K562 (cell line): ENCODE data around the gene MALSU1. TPM values are rescaled to one million over a fixed set of nuclear protein-coding genes. Genes with fewer than 3 reads are reported as not detected.
A peak's percentile ranks its signal among the peaks of the same experiment; 100 is the strongest.

ENCODE experiments used
- ATAC-seq: fragments of 200-7000 bp; cut with Tn5 transposase; 3 replicates; pipeline ENCODE4 v1.9.1; 2020; ENCODE audit warnings: moderate library complexity
- BruUV-seq: library from RNA; stranded (reverse); fragments of 400-500 nt; replicated peaks from 2 replicates; lab custom pipeline; 2021; lab: Mats Ljungman, UMichigan
- CTCF ChIA-PET: fragments of 300-600 bp; formaldehyde crosslinking; extraction: SDS; loops from one replicate; lab custom pipeline; 2021; ENCODE audit warnings: low intra/inter-chr PET ratio; lab: Yijun Ruan, JAX
- POLR2A ChIA-PET: fragments of 300-600, 350-650 bp; sonication (Branson Sonifier 250); formaldehyde crosslinking; extraction: SDS; loops from one replicate; lab custom pipeline; 2021; ENCODE audit warnings: antibody characterized with exemption, inconsistent platforms; lab: Yijun Ruan, JAX
- DNase-seq, 4 experiments: peaks; one replicate each; pipeline versions ENCODE4 v3.0.0 to v3.0.0-alpha.2; 2011 to 2018; ENCODE audit warnings: low spot score in 3 of 4, mixed read lengths in 3 of 4; ENCODE audit errors: extremely low read depth in 1 of 4
- FAIRE-seq: peaks from 2 replicates; lab custom pipeline; 2011; peaks lifted over from hg19 to GRCh38; lab: Jason Lieb, UNC
- H2AFZ ChIP-seq: 2 replicates; pipeline ENCODE4 v1.6.0; 2011; ENCODE audit warnings: low read depth, low read length, control low read depth, inconsistent platforms
- H3K27ac ChIP-seq: fragments of 200-600 bp; 3 replicates; pipeline ENCODE4 v1.8.0; 2011; ENCODE audit warnings: low read depth, mild to moderate bottlenecking, control low read depth, inconsistent platforms, low read length, moderate library complexity, mixed read lengths; ENCODE audit errors: extremely low read depth
- H3K27me3 ChIP-seq, 2 experiments: fragments of 300-600 bp in 1 of 2; 2 replicates in 1 of 2; 3 replicates in 1 of 2; pipeline versions ENCODE4 v1.6.0 to v1.8.0; 2011; ENCODE audit warnings: inconsistent platforms in 2 of 2, low read length in 2 of 2, mild to moderate bottlenecking in 1 of 2, mixed read lengths in 1 of 2, moderate library complexity in 1 of 2; ENCODE audit not compliant: control insufficient read depth in 2 of 2, insufficient read depth in 2 of 2
- H3K36me3 ChIP-seq: fragments of 300-600 bp; 3 replicates; pipeline ENCODE4 v1.8.0; 2011; ENCODE audit warnings: mild to moderate bottlenecking, low read length, inconsistent platforms; ENCODE audit not compliant: control insufficient read depth, insufficient read depth
- H3K4me1 ChIP-seq, 2 experiments: fragments of 200-600 bp in 1 of 2; replicated peaks in 1 of 2; 2 replicates in 1 of 2; 3 replicates in 1 of 2; pipeline versions ENCODE4 v1.5.1 to v1.8.0; 2011; ENCODE audit warnings: inconsistent platforms in 2 of 2, low read length in 2 of 2, mild to moderate bottlenecking in 1 of 2, mixed read lengths in 1 of 2, moderate library complexity in 1 of 2; ENCODE audit not compliant: control insufficient read depth in 2 of 2, insufficient read depth in 2 of 2
- H3K4me2 ChIP-seq: 2 replicates; pipeline ENCODE4 v1.6.1; 2011; ENCODE audit warnings: low read length, control low read depth, inconsistent platforms, mixed read lengths; ENCODE audit not compliant: insufficient read depth
- H3K4me3 ChIP-seq: fragments of 200-600 bp; sonication (generic), shearing (Covaris generic); 2 replicates; pipeline ENCODE4 v1.5.1; 2016; ENCODE audit warnings: control low read depth, inconsistent platforms
- H3K79me2 ChIP-seq: fragments of 200-600 bp; 3 replicates; pipeline ENCODE4 v1.8.0; 2011; ENCODE audit warnings: low read length, inconsistent platforms; ENCODE audit not compliant: control insufficient read depth, insufficient read depth
- H3K9ac ChIP-seq, 2 experiments: 2 replicates each; pipeline versions ENCODE4 v1.6.0 to v1.6.1; 2011; ENCODE audit warnings: low read depth in 2 of 2, low read length in 2 of 2, control low read depth in 1 of 2, inconsistent platforms in 1 of 2, mild to moderate bottlenecking in 1 of 2, mixed read lengths in 1 of 2; ENCODE audit not compliant: insufficient read depth in 1 of 2
- H3K9me1 ChIP-seq: one replicate; pipeline ENCODE4 v1.6.0; 2011; ENCODE audit warnings: inconsistent platforms, mild to moderate bottlenecking, low read length, moderate library complexity; ENCODE audit not compliant: control insufficient read depth, insufficient read depth
- H3K9me3 ChIP-seq: replicated peaks from 2 replicates; pipeline ENCODE4 v1.5.1; 2011; ENCODE audit warnings: low read depth, low read length, inconsistent platforms; ENCODE audit not compliant: control insufficient read depth, insufficient read depth
- H4K20me1 ChIP-seq: replicated peaks from 2 replicates; pipeline ENCODE4 v1.6.1; 2011; ENCODE audit warnings: low read length, inconsistent platforms, mixed read lengths; ENCODE audit not compliant: control insufficient read depth, insufficient read depth
- ADNP ChIP-seq: fragments of 200-800 bp; sonication (Bioruptor generic); IDR thresholded peaks from 2 replicates; pipeline ENCODE4 v1.6.1; 2016; ENCODE audit warnings: missing genetic modification characterization, missing compliant biosample characterization
- BCL6 ChIP-seq: fragments of 250-450 bp; sonication (Bioruptor Pico); IDR thresholded peaks from 2 replicates; pipeline ENCODE4 v1.4.0; 2020
- BCOR ChIP-seq: fragments of 450-650 bp; IDR thresholded peaks from 2 replicates; pipeline ENCODE4 v1.6.1; 2016
- KAT7 ChIP-seq: sonication (generic); formaldehyde crosslinking; IDR thresholded peaks from 2 replicates; pipeline ENCODE4 v1.8.0; 2022; ENCODE audit warnings: missing genetic modification reagents, mild to moderate bottlenecking, borderline replicate concordance
- KDM1A ChIP-seq, 2 experiments: fragments of 450-650 bp; IDR thresholded peaks; 2 replicates each; pipeline ENCODE4 v1.6.1; 2016; ENCODE audit warnings: mild to moderate bottlenecking in 2 of 2
- RBM25 ChIP-seq: fragments of 200-400 bp; formaldehyde crosslinking; IDR thresholded peaks from 2 replicates; pipeline ENCODE4 v1.6.1; 2018; ENCODE audit warnings: low read length, low read depth, moderate library complexity; ENCODE audit not compliant: severe bottlenecking
- U2AF2 ChIP-seq: fragments of 200-400 bp; formaldehyde crosslinking; optimal IDR thresholded peaks from 2 replicates; pipeline ENCODE3; 2017; ENCODE audit warnings: low read depth, mild to moderate bottlenecking, low read length
- in situ Hi-C: fragments of 300-500 bp; cut with MboI; formaldehyde crosslinking; loops from 4 replicates; pipeline ENCODE4 v1.15.0; 2018; ENCODE audit warnings: inconsistent platforms, mixed read lengths
- intact Hi-C: fragments of 100-400 bp; cut with micrococcal nuclease; formaldehyde crosslinking; loops from 2 replicates; pipeline ENCODE4 v1.14.2; 2022
- polyA plus RNA-seq, 8 experiments: library from polyadenylated mRNA; depleted of rRNA in 4 of 8; stranded (reverse) in 5 of 8; unstranded in 3 of 8; fragments of >200 nt; fragmentation: Nextera tagmentation in 2 of 8; fragmentation: Illumina TruSeq in 1 of 8; extraction: Ambion mirVana in 2 of 8; extraction: Trizol in 1 of 8; gene quantifications; 2 replicates each; pipeline versions ENCODE4 v1.2.1 to v1.2.3, GENCODE V29; 2011 to 2014; ENCODE audit warnings: inconsistent platforms in 1 of 8, missing spikeins in 1 of 8
- total RNA-seq, 7 experiments: library from RNA; depleted of rRNA in 6 of 7; stranded (reverse); fragments of >200 nt in 6 of 7; fragmentation: Illumina TruSeq in 2 of 7; extraction: Trizol in 2 of 7; gene quantifications; 2 replicates each; pipeline versions ENCODE4 v1.2.1 to v1.2.3, GENCODE V29; 2011 to 2021; ENCODE audit warnings: low replicate concordance in 1 of 7
- TF ChIP-seq, protein P1 (sequence below): fragments of 450-650 bp; IDR thresholded peaks from 2 replicates; pipeline ENCODE4 v1.6.1; 2018; ENCODE audit not compliant: partially characterized antibody

The MALSU1 gene
- total and polyA plus RNA-seq, 9 of the 15 experiments (the other 6 are each of a cell fraction or from before 2014, with no cell fraction given), result 12.3 to 308 (median 81.2) TPM

DNA sequence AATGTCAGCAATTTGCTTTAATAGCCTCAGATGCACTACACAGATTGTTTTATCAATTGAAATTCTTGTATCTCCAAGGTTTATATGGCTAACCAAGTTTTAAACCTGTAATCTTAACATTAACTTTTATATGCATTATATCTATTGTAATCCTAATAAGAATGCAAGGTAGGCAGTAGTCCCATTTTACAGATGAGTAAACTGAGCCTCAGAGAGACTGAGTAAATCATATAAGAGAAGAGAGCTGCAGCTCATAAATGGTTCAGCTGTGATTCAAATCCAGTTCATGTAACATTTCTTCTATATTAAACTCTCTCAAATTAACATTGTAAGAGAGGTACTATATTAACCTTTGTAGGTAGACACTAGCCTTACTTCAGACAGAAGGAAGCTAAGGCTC lies 44.0 kb downstream of the MALSU1 start:
- Histone ChIP-seq H4K20me1 (no peaks in the 10 kb centered on the region), H3K4me2 (no peak overlapping the region), H3K36me3 (peaks cover 91% of the 10 kb centered on the region), H3K9me3 (no peaks in the 10 kb centered on the region), H2AFZ (no peak overlapping the region), H3K9me1 (no peaks in the 10 kb centered on the region), H3K27ac (no peak overlapping the region), H3K9ac (no peak overlapping the region), H3K4me3 (no peak overlapping the region), H3K4me1 (peaks cover 8 to 17% of the 10 kb centered on the region in 2 experiments; a peak in 4 of 5 replicates), H3K79me2 (peaks cover 9% of the 10 kb centered on the region; the same call in 2 of the 3 replicates), H3K27me3 (no peaks in the 10 kb centered on the region)
- peak; percentile 73 for TF ChIP-seq RBM25
- TF ChIP-seq BCL6, result no peak
- no peak for TF ChIP-seq KAT7 (CRISPR knock-in tag)
- no peak for TF ChIP-seq U2AF2
- TF ChIP-seq, protein P1, sequence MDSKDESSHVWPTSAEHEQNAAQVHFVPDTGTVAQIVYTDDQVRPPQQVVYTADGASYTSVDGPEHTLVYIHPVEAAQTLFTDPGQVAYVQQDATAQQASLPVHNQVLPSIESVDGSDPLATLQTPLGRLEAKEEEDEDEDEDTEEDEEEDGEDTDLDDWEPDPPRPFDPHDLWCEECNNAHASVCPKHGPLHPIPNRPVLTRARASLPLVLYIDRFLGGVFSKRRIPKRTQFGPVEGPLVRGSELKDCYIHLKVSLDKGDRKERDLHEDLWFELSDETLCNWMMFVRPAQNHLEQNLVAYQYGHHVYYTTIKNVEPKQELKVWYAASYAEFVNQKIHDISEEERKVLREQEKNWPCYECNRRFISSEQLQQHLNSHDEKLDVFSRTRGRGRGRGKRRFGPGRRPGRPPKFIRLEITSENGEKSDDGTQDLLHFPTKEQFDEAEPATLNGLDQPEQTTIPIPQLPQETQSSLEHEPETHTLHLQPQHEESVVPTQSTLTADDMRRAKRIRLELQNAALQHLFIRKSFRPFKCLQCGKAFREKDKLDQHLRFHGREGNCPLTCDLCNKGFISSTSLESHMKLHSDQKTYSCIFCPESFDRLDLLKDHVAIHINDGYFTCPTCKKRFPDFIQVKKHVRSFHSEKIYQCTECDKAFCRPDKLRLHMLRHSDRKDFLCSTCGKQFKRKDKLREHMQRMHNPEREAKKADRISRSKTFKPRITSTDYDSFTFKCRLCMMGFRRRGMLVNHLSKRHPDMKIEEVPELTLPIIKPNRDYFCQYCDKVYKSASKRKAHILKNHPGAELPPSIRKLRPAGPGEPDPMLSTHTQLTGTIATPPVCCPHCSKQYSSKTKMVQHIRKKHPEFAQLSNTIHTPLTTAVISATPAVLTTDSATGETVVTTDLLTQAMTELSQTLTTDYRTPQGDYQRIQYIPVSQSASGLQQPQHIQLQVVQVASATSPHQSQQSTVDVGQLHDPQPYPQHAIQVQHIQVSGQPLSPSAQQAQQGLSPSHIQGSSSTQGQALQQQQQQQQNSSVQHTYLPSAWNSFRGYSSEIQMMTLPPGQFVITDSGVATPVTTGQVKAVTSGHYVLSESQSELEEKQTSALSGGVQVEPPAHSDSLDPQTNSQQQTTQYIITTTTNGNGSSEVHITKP, result no peak
- TF ChIP-seq ADNP, result peak; percentile 47; the same call in 1 of the 2 replicates
- peak; percentile 76 for TF ChIP-seq BCOR
- TF ChIP-seq KDM1A (IDR thresholded peaks at IDR 0.05), result 0 out of 4 replicates have a peak, but pooled peaks of 1 of the 2 experiments have one; percentile 34
- in situ Hi-C loops (no loop called here), intact Hi-C loops (no loop called here)
- ChIA-PET CTCF (no interaction called here), POLR2A (interaction anchor here (0.8 kb wide), 1 partner anchor 25 kb away, joined by 3 read pairs; no protein-coding TSS in a partner anchor)
- FAIRE-seq (no peak), DNase-seq (no peak), ATAC-seq (no peak)
- no TSS peak for BruUV-seq
